ENCODE results near the gene ANKRD2. TPM values are rescaled to one million over a fixed set of nuclear protein-coding genes. Genes with fewer than 3 reads are reported as not detected.

Gene ANKRD2
- total RNA-seq, 1 experiment from 2014 or later = 0.98 TPM

Other genes with a start within 250 kb of the ANKRD2 start
- 16.7 TPM for gene FRAT2, start 238.1 kb upstream of the ANKRD2 start, total RNA-seq (2021; ENCODE audit: unreplicated experiment)
- gene RRP12, start 171.4 kb upstream of the ANKRD2 start, total RNA-seq (2021; ENCODE audit: unreplicated experiment) = 94.9 TPM
- 726 TPM for gene PGAM1, start 146.6 kb upstream of the ANKRD2 start, total RNA-seq (2021; ENCODE audit: unreplicated experiment)
- gene EXOSC1, start 126.8 kb upstream of the ANKRD2 start, total RNA-seq (2021; ENCODE audit: unreplicated experiment) = 60.3 TPM
- gene ZDHHC16, start 126.6 kb upstream of the ANKRD2 start, total RNA-seq (2021; ENCODE audit: unreplicated experiment) = 64.5 TPM
- 83.3 TPM for gene MMS19, start 74.4 kb upstream of the ANKRD2 start, total RNA-seq (2021; ENCODE audit: unreplicated experiment)
- gene UBTD1, start 73.9 kb upstream of the ANKRD2 start, total RNA-seq (2021; ENCODE audit: unreplicated experiment) = 55.6 TPM
- gene HOGA1, start 11.6 kb downstream of the ANKRD2 start, total RNA-seq (2021; ENCODE audit: unreplicated experiment) = 0.08 TPM
- gene C10orf62, start 16.9 kb downstream of the ANKRD2 start, total RNA-seq (2021; ENCODE audit: unreplicated experiment) = not detected
- 17.9 TPM for gene MORN4, start 60.7 kb downstream of the ANKRD2 start, total RNA-seq (2021; ENCODE audit: unreplicated experiment)
- 22.8 TPM for gene PI4K2A, start 67.9 kb downstream of the ANKRD2 start, total RNA-seq (2021; ENCODE audit: unreplicated experiment)
- gene AVPI1, start 114.5 kb downstream of the ANKRD2 start, total RNA-seq (2021; ENCODE audit: unreplicated experiment) = 8.0 TPM
- 53.1 TPM for gene MARVELD1, start 141.0 kb downstream of the ANKRD2 start, total RNA-seq (2021; ENCODE audit: unreplicated experiment)
- 37.9 TPM for gene ZFYVE27, start 164.3 kb downstream of the ANKRD2 start, total RNA-seq (2021; ENCODE audit: unreplicated experiment)
- gene SFRP5, start 199.2 kb downstream of the ANKRD2 start, total RNA-seq (2021; ENCODE audit: unreplicated experiment) = 0.64 TPM

Measured in Panc1 (cell line).